CD4-positive, alpha-beta T cell (primary cell): ENCODE results near the gene SNRNP70. TPM values are rescaled to one million over a fixed set of nuclear protein-coding genes. Genes with fewer than 3 reads are reported as not detected.
"Not testable (repeated sequence)": the region's sequence is repeated elsewhere in the genome, so short reads cannot be mapped to it uniquely, and the experiment has no call there.

Experiments
- ATAC-seq: fragments of 200-7000 bp; cut with Tn5 transposase; one replicate; pipeline ENCODE4 v1.10.0; 2022; ENCODE audit warnings: mild to moderate bottlenecking; ENCODE audit not compliant: poor library complexity
- CTCF ChIA-PET: fragments of 350-600 bp; sonication (Branson Sonifier 250); formaldehyde crosslinking; loops from one replicate; lab custom pipeline; 2021; ENCODE audit warnings: antibody characterized with exemption, inconsistent platforms; lab: Charles Lee
- POLR2A ChIA-PET: fragments of 350-600 bp; sonication (Branson Sonifier 250); formaldehyde crosslinking; loops from one replicate; lab custom pipeline; 2021; ENCODE audit warnings: antibody characterized with exemption, inconsistent platforms; lab: Charles Lee
- DNase-seq, 14 experiments: peaks; one replicate each; pipeline ENCODE4 v3.0.0-alpha.2; 2013 to 2020; ENCODE audit warnings: mixed read lengths in 2 of 14
- H3K27ac ChIP-seq, 2 donors: one replicate each; pipeline versions ENCODE4 v1.5.1 to v1.7.0; 2013; ENCODE audit warnings: low read length in 2 of 2, low read depth in 1 of 2, mild to moderate bottlenecking in 1 of 2
- H3K27me3 ChIP-seq, 2 experiments: 1 replicate in 1 of 2; 2 replicates in 1 of 2; pipeline versions ENCODE4 v1.6.1 to v1.7.0; 2013; ENCODE audit warnings: low read length in 2 of 2, control low read depth in 1 of 2, mild to moderate bottlenecking in 1 of 2, moderate library complexity in 1 of 2; ENCODE audit not compliant: insufficient read depth in 2 of 2, control insufficient read depth in 1 of 2
- H3K36me3 ChIP-seq: one replicate; pipeline ENCODE4 v1.6.1; 2013; ENCODE audit warnings: low read length, control low read depth; ENCODE audit not compliant: insufficient read depth
- H3K4me1 ChIP-seq: one replicate; pipeline ENCODE4 v1.6.1; 2013; ENCODE audit warnings: low read length, control low read depth; ENCODE audit not compliant: insufficient read depth
- H3K4me3 ChIP-seq: one replicate; pipeline ENCODE4 v1.5.1; 2013; ENCODE audit warnings: mild to moderate bottlenecking, low read length, moderate library complexity
- H3K9me3 ChIP-seq, 2 experiments: 1 replicate in 1 of 2; 2 replicates in 1 of 2; pipeline versions ENCODE4 v1.6.1 to v1.7.0; 2013; ENCODE audit warnings: low read length in 2 of 2, mild to moderate bottlenecking in 2 of 2, control low read depth in 1 of 2, moderate library complexity in 1 of 2; ENCODE audit not compliant: control insufficient read depth in 1 of 2, insufficient read depth in 1 of 2
- H3K27ac Mint-ChIP-seq: one replicate; pipeline ENCODE4 v1.8.0; 2020; ENCODE audit warnings: mixed read lengths
- H3K27me3 Mint-ChIP-seq: one replicate; pipeline ENCODE4 v1.8.0; 2021; ENCODE audit warnings: mixed read lengths
- H3K36me3 Mint-ChIP-seq: one replicate; pipeline ENCODE4 v1.8.0; 2021; ENCODE audit warnings: low read depth, mixed read lengths
- H3K4me1 Mint-ChIP-seq: one replicate; pipeline ENCODE4 v1.8.0; 2021; ENCODE audit warnings: low read depth, mixed read lengths
- H3K4me3 Mint-ChIP-seq: one replicate; pipeline ENCODE4 v1.8.0; 2020; ENCODE audit warnings: mild to moderate bottlenecking, mixed read lengths
- H3K9me3 Mint-ChIP-seq: one replicate; pipeline ENCODE4 v1.8.0; 2020; ENCODE audit warnings: mixed read lengths
- intact Hi-C, 2 experiments: fragments of 100-400 bp; cut with DNase I in 1 of 2; cut with micrococcal nuclease in 1 of 2; formaldehyde crosslinking; loops; one replicate each; pipeline versions ENCODE4 v1.15.1 to v1.9.0; 2023 to 2025; cut with DNase I, micrococcal nuclease
- polyA plus RNA-seq, 2 donors: library from polyadenylated mRNA; unstranded; fragments of 120-200 nt; gene quantifications; one replicate each; pipeline ENCODE4 v1.2.1, GENCODE V29; 2013
- total RNA-seq, 174 experiments: library from RNA in 2 of 174; stranded (reverse) in 2 of 174; gene quantifications; one replicate each; pipeline ENCODE4 v1.2.3 and lab custom pipeline; 2021 to 2026
- TF ChIP-seq, protein P1 (sequence below): fragments of 200-600 bp; IDR thresholded peaks from one replicate; pipeline ENCODE4 v1.8.0; 2022; ENCODE audit warnings: antibody characterized with exemption, mild to moderate bottlenecking

SNRNP70 gene, protein sequence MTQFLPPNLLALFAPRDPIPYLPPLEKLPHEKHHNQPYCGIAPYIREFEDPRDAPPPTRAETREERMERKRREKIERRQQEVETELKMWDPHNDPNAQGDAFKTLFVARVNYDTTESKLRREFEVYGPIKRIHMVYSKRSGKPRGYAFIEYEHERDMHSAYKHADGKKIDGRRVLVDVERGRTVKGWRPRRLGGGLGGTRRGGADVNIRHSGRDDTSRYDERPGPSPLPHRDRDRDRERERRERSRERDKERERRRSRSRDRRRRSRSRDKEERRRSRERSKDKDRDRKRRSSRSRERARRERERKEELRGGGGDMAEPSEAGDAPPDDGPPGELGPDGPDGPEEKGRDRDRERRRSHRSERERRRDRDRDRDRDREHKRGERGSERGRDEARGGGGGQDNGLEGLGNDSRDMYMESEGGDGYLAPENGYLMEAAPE
- total RNA-seq (100 to 1,000 TPM; 375 to 397 TPM), total RNA-seq (lab: John Stamatoyannopoulos, UW) (231 to 970 (median 424) reads per million in 172 experiments)
- 222 TPM for polyA plus RNA-seq (2013, experiment 1 of 2)
- polyA plus RNA-seq (2013, experiment 2 of 2), result 342 TPM

DNA sequence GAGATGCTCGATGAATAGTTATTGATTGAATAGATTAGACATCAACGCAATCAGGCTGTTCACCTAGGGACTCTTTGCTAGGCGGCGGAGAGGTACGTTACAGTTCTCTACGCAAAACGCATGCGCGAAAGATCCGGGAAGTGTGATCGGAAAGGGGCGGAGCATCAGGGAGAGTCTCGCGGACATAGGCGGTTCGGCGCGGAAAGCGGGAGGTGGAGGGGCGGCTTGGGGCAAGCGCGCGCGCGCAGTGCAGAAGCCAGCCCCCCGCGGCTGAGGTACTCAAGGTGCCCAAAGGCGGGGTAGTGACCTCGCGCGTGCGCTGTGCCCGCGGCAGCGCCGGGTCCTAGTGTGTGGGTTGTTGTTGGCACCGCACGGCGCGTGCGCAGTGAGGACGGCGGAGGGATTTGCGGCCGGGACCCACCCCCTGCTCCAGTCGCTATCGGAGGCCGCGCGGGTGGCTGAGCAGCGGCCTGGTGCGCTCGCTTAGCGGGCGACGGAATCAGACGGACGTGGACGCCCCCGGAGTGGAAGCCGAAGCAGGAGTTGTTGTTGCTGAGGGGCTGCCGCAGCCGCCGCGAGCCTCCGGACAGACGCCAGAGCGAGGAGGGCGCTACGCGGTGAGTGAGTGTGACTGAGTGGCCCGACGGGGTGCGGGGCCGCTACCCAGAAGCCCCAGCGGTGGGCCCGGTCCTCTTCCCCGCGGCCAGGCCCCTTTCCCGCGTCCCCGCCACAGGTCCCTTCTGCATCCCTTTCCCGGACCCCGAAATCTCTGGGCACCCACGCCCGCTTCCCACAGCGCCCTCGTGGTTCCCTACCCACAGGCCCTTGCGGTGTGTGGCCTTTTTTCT is at the start of gene SNRNP70:
Gene SNRNP70 (plus strand): TSS at position 432 of the 848 bp plus-strand sequence. CDS start 964 bp downstream, outside the sequence.
- TF ChIP-seq, protein P1, sequence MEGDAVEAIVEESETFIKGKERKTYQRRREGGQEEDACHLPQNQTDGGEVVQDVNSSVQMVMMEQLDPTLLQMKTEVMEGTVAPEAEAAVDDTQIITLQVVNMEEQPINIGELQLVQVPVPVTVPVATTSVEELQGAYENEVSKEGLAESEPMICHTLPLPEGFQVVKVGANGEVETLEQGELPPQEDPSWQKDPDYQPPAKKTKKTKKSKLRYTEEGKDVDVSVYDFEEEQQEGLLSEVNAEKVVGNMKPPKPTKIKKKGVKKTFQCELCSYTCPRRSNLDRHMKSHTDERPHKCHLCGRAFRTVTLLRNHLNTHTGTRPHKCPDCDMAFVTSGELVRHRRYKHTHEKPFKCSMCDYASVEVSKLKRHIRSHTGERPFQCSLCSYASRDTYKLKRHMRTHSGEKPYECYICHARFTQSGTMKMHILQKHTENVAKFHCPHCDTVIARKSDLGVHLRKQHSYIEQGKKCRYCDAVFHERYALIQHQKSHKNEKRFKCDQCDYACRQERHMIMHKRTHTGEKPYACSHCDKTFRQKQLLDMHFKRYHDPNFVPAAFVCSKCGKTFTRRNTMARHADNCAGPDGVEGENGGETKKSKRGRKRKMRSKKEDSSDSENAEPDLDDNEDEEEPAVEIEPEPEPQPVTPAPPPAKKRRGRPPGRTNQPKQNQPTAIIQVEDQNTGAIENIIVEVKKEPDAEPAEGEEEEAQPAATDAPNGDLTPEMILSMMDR, result no peak
- H3K9me3 ChIP-seq, result no peaks in the 10 kb centered on the region
- Mint-ChIP-seq H3K4me1 (peaks cover 36% of the 10 kb centered on the region), H3K36me3 (peaks cover 43% of the 10 kb centered on the region), H3K27ac (peak within 1 kb of the TSS; percentile 87), H3K9me3 (no peaks in the 10 kb centered on the region), H3K27me3 (peaks cover 5% of the 10 kb centered on the region), H3K4me3 (peak within 1 kb of the TSS; percentile 86)
- intact Hi-C loops, result loop anchor here in 1 of 2 experiments (10.0 kb wide), 2 partner anchors 400 to 1720 kb away; partner anchors contain the start of gene RPL13A
- H3K36me3 ChIP-seq, result peaks cover 19% of the 10 kb centered on the region
- no peaks in the 10 kb centered on the region for H3K27me3 ChIP-seq
- ChIA-PET POLR2A (no interaction called here), CTCF (interaction anchor here (4.5 kb wide), 1 partner anchor 13 kb away, joined by 24 read pairs; no protein-coding TSS in a partner anchor)
- peak within 1 kb of the TSS; percentile 68 to 75 for H3K27ac ChIP-seq
- ATAC-seq, result peak; percentile 92
- H3K4me1 ChIP-seq, result peaks cover 45% of the 10 kb centered on the region
- DNase-seq, result peak; percentile 96 to 100 (median 99)
- H3K4me3 ChIP-seq, result peak within 1 kb of the TSS; percentile 94

DNA sequence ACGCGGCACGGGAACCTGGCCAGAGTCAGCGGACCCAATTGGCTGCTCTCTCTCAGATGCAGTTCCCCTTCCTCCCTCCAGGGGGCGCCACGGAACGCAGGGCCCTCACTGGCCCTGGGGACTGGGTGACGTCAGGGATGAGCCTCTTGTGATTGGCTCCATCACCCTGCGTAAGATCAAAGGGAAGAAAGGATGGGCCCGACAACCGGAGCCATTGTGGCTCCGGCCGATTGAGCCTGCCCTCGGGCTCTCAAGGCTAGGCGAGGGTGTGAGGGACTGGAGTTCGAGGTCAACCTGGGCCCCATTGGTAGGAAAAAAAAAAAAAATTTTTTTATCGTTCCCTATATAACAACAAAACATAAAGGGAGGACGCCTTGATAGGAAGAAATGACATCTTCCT is 48.4 kb upstream of the SNRNP70 start, which contains the start of gene CGB1:
Gene CGB1 (minus strand): TSS at position 81 of the 400 bp plus-strand sequence. CDS start 184 bp downstream, outside the sequence.
- CTCF ChIA-PET, H3K36me3 Mint-ChIP-seq, H3K9me3 ChIP-seq, H3K4me1 Mint-ChIP-seq, H3K27me3 ChIP-seq, ATAC-seq, intact Hi-C loops, H3K27me3 Mint-ChIP-seq, POLR2A ChIA-PET, H3K27ac ChIP-seq, H3K4me1 ChIP-seq, H3K4me3 Mint-ChIP-seq, H3K4me3 ChIP-seq, H3K36me3 ChIP-seq, H3K9me3 Mint-ChIP-seq, H3K27ac Mint-ChIP-seq: not testable (repeated sequence)
- DNase-seq, result peak in 5 of 14 experiments; percentile 11 to 63 (median 46)

DNA sequence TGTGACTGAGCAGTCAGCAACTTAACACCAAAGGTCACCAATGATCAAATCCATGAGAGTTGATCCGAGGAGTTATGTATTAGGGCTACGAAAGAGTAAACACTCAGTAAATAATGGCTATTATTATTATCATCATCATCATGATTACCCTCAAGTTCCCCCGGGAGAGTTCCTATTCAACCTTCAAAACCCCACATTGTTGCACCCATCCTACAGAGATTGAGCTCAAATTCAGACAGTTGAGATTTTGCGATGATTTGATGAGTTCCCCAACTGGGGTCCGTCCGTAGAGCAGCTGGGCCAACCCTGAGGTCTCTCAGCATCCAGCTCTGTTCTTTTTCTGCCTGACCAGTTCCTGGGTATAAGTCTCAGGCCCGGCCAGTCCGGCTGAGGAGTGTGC is 47.1 kb upstream of the SNRNP70 start:
- CTCF ChIA-PET, H3K27ac ChIP-seq, ATAC-seq, POLR2A ChIA-PET, DNase-seq, H3K27ac Mint-ChIP-seq, H3K36me3 Mint-ChIP-seq, H3K4me1 ChIP-seq, H3K4me3 ChIP-seq, H3K9me3 Mint-ChIP-seq, H3K4me3 Mint-ChIP-seq, H3K36me3 ChIP-seq, H3K4me1 Mint-ChIP-seq, intact Hi-C loops, H3K9me3 ChIP-seq, H3K27me3 Mint-ChIP-seq, H3K27me3 ChIP-seq: not testable (repeated sequence)

DNA sequence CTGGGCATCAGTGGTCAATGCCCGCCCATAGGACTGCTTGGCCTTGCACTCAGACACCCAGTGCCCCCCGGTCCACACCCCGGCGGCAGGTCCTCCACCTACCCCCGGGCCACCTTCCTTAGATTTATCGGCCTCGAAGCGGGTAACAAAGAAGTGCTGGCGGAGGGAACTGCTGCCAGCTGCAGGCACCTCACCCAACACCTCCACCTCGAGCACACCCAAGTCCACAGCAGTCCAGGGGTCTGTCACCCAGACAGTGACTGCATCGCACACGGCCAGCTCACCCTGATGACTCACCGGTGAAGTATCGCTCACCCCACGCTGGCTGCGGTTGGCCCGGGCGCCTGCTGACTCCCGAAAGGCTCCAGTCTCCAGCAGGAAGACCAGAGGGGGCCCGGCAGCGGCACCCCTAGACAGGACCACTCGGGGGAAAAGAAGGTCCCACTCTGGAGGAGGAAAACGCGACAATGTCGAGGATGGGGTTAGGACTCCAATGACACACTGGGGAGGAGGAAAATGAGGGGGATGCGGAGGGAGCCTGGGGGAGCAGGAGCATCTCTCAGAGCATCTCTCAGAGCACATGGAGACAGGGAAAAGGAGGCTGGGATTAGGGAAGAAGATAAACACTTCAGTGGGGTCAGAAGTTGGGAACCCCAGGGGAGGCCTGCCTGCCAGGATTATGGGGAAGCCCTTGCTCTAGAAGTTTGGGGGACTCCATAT is 46.5 kb upstream of the SNRNP70 start:
- CTCF ChIA-PET, H3K36me3 ChIP-seq: not testable (repeated sequence)

DNA sequence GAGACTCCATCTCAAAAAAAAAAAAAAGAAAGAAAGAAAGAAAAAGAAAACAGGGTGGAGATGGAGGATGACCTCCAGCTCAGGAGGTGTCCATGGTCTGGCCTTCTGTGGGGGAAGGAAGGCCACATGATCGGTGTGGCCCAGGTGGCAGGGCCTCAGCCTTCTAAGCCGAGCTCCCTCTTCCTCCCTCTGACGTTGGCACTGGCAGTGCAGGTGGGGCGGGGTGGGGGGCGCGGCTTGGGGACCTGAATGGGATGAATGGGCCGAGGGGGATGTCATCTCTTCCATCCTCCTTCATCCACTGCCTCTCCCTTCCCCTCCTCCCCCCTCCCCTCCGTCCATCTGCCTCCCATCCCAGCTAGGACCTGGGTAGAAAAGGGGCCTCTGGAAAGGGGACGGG is 45.5 kb upstream of the SNRNP70 start:
- H3K4me3 ChIP-seq, H3K27me3 ChIP-seq, H3K4me3 Mint-ChIP-seq, H3K9me3 Mint-ChIP-seq, POLR2A ChIA-PET, H3K36me3 ChIP-seq, H3K4me1 Mint-ChIP-seq, DNase-seq, H3K36me3 Mint-ChIP-seq, H3K4me1 ChIP-seq, H3K27ac Mint-ChIP-seq, intact Hi-C loops, H3K27ac ChIP-seq, CTCF ChIA-PET, H3K27me3 Mint-ChIP-seq, H3K9me3 ChIP-seq, ATAC-seq: not testable (repeated sequence)

More for the DNA sequence above, 46.5 kb upstream of the SNRNP70 start:
- H3K4me3 Mint-ChIP-seq, DNase-seq, H3K4me3 ChIP-seq, H3K27me3 Mint-ChIP-seq, H3K9me3 Mint-ChIP-seq, intact Hi-C loops, H3K36me3 Mint-ChIP-seq, H3K4me1 ChIP-seq, H3K27ac Mint-ChIP-seq, H3K4me1 Mint-ChIP-seq, H3K27me3 ChIP-seq, ATAC-seq, POLR2A ChIA-PET, H3K9me3 ChIP-seq, H3K27ac ChIP-seq: not testable (repeated sequence)
